OCI-LY3 (cell line): Measurements from ENCODE around the gene NFATC4.

Experiments
- CTCF ChIP-seq: fragments of 200-600, 300-600 bp; sonication (generic); IDR thresholded peaks from 2 replicates; pipeline ENCODE4 v1.5.1; 2014; ENCODE audit warnings: antibody characterized with exemption, low read length, low read depth
- EZH2phosphoT487 ChIP-seq: fragments of 200-600 bp; shearing (Covaris generic); IDR thresholded peaks from 2 replicates; pipeline ENCODE4 v1.6.1; 2018; ENCODE audit warnings: antibody characterized with exemption, mixed run types, low read depth

- no peak for TF ChIP-seq CTCF
- no peak for TF ChIP-seq EZH2phosphoT487
Measured at GRCh38 chr14:24331731-24332267, 36.2 kb upstream of the NFATC4 start.
